GM19328 (cell line): Measurements from ENCODE around the gene DNAJC13.

Source experiments
- ATAC-seq: cut with Tn5 transposase; IDR thresholded peaks from one replicate; pipeline ENCODE4 v1.9.1; 2021; ENCODE audit warnings: mild to moderate bottlenecking, moderate library complexity; ENCODE audit not compliant: unreplicated experiment

Gene DNAJC13

GRCh38 chr3:132570016-132570415 lies 152.7 kb downstream of the DNAJC13 start:
- no peak for ATAC-seq

- no peak for ATAC-seq
Observed at GRCh38 chr3:132573797-132574211, 156.5 kb downstream of the DNAJC13 start.

GRCh38 chr3:132587401-132587800 lies 170.1 kb downstream of the DNAJC13 start:
- no peak for ATAC-seq
